ENCODE results near the gene PHRF1.

DNA sequence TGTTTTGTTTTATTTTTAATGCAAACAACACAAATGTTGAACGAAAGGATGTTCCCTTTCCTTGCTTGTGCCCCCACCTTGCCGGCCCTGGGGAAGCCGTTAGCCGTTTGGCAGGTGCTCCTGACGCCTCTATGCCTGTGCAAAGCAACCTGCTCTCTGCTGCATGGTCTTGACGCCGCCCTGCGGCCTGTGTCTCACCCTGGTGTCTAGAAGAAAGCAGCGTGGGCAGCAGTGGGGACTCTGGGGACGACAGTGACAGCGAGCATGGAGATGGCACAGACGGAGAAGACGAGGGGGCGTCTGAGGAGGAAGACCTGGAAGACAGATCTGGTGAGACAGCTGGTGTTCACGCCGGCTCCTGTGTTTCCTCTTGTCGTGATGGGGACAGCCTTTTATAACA lies 5.5 kb downstream of the PHRF1 start:
- TF ChIP-seq, protein P1, sequence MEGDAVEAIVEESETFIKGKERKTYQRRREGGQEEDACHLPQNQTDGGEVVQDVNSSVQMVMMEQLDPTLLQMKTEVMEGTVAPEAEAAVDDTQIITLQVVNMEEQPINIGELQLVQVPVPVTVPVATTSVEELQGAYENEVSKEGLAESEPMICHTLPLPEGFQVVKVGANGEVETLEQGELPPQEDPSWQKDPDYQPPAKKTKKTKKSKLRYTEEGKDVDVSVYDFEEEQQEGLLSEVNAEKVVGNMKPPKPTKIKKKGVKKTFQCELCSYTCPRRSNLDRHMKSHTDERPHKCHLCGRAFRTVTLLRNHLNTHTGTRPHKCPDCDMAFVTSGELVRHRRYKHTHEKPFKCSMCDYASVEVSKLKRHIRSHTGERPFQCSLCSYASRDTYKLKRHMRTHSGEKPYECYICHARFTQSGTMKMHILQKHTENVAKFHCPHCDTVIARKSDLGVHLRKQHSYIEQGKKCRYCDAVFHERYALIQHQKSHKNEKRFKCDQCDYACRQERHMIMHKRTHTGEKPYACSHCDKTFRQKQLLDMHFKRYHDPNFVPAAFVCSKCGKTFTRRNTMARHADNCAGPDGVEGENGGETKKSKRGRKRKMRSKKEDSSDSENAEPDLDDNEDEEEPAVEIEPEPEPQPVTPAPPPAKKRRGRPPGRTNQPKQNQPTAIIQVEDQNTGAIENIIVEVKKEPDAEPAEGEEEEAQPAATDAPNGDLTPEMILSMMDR (IDR thresholded peaks at IDR 0.05) = no peak
- TF ChIP-seq POLR2A (IDR thresholded peaks at IDR 0.05) = no peak
